HFF-Myc (cell line): Measurements from ENCODE around the gene NUTF2.

Experiments used
- DNase-seq: peaks from one replicate; pipeline ENCODE4 v3.0.0-alpha.2; 2011; ENCODE audit warnings: low read depth; ENCODE audit errors: extremely low read depth
- H3K4me3 ChIP-seq: replicated peaks from 2 replicates; pipeline ENCODE4 v1.5.1; 2011; ENCODE audit warnings: low read depth, mild to moderate bottlenecking, control low read depth, low read length
- TF ChIP-seq, protein P1 (sequence below): IDR thresholded peaks from 2 replicates; pipeline ENCODE4 v1.5.1; 2012; ENCODE audit warnings: mild to moderate bottlenecking, low read depth, low read length, control low read depth; ENCODE audit errors: missing control alignments

NUTF2 gene

DNA sequence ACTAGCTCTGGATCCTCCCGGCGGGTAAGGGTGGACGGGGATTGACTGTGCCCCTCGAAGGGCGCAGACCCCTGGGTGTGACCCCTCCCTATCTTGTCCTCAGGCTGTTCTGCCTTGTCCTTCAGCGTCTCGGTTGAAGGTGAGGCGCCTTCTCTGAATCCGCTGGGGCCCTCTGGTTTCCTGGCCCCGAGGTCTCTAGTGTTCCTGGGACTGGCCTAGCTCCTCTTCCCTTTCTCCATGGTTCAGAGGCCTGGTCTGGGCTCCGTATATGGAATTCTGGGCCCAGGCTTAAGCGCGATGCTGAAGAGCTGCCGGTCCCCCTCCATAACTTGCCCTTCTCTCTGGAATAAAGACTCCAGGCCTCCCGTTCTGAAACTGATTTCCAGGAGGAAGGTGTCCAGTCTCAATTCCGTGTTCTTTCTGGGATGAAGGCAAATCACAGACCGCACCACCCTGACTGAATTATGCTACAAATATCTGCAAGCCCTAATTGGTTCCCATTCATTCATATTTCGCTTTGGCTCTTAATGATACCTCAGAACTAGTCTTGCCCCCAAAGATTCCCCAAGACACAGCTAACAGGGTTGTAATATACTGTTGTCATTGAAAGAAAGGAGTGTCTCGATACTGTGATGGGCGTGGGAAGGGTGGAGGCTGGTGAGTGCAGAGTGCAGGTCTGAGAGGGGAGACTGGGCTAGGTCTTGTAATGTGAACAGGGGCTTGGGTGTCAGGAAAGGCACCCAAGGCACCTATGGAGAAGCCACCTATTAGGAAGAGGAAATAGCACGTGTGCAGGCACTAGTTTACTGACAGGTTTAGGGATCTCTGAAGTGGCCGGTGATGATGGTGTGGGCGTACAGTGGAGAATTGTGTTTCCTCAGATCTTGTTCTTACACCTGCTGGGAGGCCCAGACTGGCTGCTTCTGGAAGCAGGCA lies 27.0 kb downstream of the NUTF2 start:
- peak overlapping the region; percentile 93 for H3K4me3 ChIP-seq
- TF ChIP-seq, protein P1, sequence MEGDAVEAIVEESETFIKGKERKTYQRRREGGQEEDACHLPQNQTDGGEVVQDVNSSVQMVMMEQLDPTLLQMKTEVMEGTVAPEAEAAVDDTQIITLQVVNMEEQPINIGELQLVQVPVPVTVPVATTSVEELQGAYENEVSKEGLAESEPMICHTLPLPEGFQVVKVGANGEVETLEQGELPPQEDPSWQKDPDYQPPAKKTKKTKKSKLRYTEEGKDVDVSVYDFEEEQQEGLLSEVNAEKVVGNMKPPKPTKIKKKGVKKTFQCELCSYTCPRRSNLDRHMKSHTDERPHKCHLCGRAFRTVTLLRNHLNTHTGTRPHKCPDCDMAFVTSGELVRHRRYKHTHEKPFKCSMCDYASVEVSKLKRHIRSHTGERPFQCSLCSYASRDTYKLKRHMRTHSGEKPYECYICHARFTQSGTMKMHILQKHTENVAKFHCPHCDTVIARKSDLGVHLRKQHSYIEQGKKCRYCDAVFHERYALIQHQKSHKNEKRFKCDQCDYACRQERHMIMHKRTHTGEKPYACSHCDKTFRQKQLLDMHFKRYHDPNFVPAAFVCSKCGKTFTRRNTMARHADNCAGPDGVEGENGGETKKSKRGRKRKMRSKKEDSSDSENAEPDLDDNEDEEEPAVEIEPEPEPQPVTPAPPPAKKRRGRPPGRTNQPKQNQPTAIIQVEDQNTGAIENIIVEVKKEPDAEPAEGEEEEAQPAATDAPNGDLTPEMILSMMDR = no peak
- no peak for DNase-seq

DNA sequence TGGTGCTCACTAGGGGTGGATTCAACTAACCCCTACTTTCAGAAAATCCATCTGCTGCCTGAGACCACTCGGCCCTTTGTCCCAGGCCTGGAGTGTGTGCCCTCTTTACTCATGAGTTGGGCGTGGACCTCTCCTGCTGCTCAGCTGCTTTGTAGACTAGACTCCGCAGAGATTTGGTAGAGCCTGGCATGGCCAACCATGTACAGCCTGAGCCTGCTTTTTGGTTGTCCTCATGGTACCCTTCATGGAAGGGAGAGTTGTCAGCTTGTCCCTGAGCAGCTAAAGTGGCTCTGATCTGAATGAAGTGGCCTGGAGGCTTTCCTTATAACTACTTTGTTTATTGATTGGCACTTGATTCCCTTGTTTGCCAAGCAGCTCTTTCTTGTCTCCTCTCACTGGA lies 27.6 kb downstream of the NUTF2 start:
- H3K4me3 ChIP-seq = peak overlapping the region; percentile 93
- no peak for DNase-seq
- TF ChIP-seq, protein P1 = no peak

DNA sequence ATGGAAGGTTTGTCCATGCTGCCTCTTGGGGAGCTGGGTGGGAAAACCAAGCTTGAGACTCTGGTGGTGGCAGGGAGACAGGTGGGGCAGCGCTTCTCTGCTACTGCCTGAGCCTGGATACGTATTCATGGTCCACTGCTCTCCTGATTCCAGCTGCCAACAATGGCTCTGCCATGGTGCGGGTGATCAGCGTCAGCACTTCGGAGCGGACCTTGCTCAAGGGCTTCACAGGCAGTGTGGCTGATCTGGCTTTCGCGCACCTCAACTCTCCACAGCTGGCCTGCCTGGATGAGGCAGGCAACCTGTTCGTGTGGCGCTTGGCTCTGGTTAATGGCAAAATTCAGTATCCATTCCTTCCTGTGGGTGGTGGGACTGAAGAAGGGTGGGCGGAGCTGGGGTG lies 30.3 kb downstream of the NUTF2 start:
- no peak for DNase-seq
- H3K4me3 ChIP-seq = no peak overlapping the region
- TF ChIP-seq, protein P1 = no peak

DNA sequence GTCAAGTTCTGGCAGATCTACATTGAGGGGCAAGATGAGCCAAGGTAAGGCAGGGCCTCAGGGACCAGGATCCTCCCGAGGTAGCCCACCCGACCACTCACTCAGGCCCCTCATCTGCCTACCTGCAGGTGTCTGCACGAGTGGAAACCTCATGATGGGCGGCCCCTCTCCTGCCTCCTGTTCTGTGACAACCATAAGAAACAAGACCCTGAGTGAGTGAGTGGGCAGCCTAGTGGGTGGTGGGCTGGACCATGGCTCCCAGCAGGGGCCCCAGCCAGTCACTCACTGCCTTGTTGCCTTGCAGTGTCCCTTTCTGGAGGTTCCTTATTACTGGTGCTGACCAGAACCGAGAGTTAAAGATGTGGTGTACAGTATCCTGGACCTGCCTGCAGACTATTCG lies 31.5 kb downstream of the NUTF2 start:
- H3K4me3 ChIP-seq = no peak overlapping the region
- no peak for DNase-seq
- TF ChIP-seq, protein P1 = no peak

DNA sequence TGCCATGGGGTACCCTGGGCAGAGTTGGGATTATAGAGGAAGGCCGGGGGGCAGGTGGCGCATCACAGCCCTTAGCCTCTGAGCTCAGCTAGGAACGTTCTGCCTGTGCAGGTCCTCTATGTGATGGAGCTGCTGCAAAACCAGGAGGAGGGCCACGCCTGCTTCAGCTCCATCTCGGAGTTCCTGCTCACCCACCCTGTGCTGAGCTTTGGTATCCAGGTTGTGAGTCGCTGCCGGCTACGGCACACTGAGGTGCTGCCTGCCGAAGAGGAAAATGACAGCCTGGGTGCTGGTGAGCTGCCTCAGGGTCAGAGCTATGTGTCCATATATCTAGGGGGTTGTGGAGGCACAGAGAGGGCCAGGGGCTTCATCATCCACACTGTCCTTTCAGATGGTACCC lies 32.1 kb downstream of the NUTF2 start:
- TF ChIP-seq, protein P1 = no peak
- no peak overlapping the region for H3K4me3 ChIP-seq
- no peak for DNase-seq

DNA sequence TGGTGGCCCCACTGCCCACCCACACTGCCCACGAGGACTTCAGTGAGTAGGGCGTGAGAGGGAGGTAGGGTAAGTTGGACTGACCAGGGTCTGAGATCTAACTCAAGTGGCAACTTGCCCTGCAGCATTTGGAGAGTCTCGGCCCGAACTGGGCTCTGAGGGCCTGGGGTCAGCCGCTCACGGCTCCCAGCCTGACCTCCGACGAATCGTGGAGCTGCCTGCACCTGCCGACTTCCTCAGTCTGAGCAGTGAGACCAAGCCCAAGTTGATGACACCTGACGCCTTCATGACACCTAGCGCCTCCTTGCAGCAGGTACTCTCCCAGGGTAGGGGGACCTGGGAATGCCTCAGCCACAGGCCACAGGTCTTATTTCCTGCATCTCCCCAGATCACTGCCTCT lies 32.7 kb downstream of the NUTF2 start:
- H3K4me3 ChIP-seq = no peak overlapping the region
- TF ChIP-seq, protein P1 = no peak
- no peak for DNase-seq
